GM19099 (cell line): ENCODE results near the gene OR11L1.

Source experiments
- POLR2A ChIP-seq: IDR thresholded peaks from 3 replicates; pipeline ENCODE4 v1.6.1; 2011; ENCODE audit warnings: low read depth; ENCODE audit not compliant: insufficient read length; ENCODE audit errors: extremely low read depth

OR11L1 gene

GRCh38 chr1:247843411-247843810 lies 1.7 kb upstream of the OR11L1 start:
- TF ChIP-seq POLR2A = no peak

- no peak for TF ChIP-seq POLR2A
Observed at GRCh38 chr1:247840818-247841217, 878 bp downstream of the OR11L1 start.

DNA sequence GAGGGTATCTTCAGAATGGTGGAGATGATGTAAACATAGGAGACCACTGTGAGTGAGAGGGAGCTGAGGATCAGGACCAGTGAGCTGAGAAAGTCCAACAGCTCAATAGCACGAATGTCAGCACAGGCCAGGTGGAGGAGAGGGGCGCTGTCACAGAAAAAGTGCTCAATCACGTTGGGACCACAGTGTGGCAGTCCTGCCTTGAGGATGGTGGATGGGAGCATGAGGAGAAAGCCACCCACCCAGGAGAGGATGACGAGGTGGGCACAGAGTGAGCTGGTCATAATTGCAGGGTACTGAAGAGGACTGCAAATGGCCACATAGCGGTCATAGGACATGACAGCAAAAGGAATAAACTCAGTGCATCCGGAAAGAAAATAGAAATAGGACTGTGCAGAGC lies 8.1 kb downstream of the OR11L1 start:
- no peak for TF ChIP-seq POLR2A

DNA sequence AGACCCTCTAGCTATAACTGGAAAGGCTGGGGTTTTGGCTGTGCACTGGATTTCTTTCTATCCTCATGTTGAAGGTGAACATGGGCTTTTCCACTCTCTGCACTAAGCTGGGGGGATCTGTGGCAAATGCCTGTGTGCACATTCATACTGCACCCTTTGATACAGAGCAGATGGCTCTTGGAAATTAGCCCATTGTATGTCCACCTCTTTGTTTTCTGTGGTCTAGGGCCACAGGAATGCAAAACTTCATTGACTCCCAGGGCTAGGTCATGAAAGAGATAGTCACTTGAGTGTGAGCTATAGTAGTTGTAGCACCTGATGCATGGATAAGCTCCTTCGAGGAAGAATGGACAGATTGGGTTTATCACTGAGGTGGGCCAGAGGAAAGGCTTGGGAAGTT lies 12.0 kb downstream of the OR11L1 start:
- no peak for TF ChIP-seq POLR2A

- no peak for TF ChIP-seq POLR2A
Observed at GRCh38 chr1:247825362-247825761, 16.3 kb downstream of the OR11L1 start.

GRCh38 chr1:247824023-247824422 lies 17.7 kb downstream of the OR11L1 start, which contains the start of gene OR14A16:
Gene OR14A16, minus strand, starts transcription at chr1:247824119. Its CDS starts 8,390 bp downstream, at chr1:247815729.
- TF ChIP-seq POLR2A = no peak

- TF ChIP-seq POLR2A = no peak
Observed at GRCh38 chr1:247822060-247822459, 19.6 kb downstream of the OR11L1 start.

- no peak for TF ChIP-seq POLR2A
Observed at GRCh38 chr1:247812637-247813036, 29.1 kb downstream of the OR11L1 start.

DNA sequence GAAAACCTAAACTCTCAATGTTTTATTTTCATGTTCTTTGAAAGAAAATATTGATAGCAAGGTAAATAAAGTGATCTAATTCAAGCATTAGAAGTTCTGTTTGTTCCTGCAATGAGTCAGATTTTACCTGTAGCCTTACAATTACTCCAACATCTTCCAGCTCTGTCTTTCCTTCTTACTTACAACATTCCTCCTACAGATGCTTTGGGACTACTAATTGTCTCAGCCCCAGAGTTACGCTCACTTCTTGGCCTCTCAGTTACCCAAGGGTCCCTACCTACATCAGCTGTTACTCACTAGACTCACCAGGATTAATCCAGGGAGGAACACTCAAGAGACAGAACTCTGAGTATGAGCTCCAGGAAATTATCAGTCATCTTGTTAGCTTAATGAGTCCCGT lies 44.2 kb downstream of the OR11L1 start:
- no peak for TF ChIP-seq POLR2A
